Stimulated activated CD8-positive, alpha-beta memory T cell treated with anti-CD3 and anti-CD28 coated beads, Interleukin-7, amount 100 ng/mL, for 1 hour (primary cell): ENCODE data around the gene APBA2.

ENCODE experiments used
- DNase-seq, 2 donors: peaks; one replicate each; pipeline ENCODE4 v3.0.0-alpha.2; 2020; ENCODE audit warnings: low read depth in 2 of 2

Gene APBA2

DNA sequence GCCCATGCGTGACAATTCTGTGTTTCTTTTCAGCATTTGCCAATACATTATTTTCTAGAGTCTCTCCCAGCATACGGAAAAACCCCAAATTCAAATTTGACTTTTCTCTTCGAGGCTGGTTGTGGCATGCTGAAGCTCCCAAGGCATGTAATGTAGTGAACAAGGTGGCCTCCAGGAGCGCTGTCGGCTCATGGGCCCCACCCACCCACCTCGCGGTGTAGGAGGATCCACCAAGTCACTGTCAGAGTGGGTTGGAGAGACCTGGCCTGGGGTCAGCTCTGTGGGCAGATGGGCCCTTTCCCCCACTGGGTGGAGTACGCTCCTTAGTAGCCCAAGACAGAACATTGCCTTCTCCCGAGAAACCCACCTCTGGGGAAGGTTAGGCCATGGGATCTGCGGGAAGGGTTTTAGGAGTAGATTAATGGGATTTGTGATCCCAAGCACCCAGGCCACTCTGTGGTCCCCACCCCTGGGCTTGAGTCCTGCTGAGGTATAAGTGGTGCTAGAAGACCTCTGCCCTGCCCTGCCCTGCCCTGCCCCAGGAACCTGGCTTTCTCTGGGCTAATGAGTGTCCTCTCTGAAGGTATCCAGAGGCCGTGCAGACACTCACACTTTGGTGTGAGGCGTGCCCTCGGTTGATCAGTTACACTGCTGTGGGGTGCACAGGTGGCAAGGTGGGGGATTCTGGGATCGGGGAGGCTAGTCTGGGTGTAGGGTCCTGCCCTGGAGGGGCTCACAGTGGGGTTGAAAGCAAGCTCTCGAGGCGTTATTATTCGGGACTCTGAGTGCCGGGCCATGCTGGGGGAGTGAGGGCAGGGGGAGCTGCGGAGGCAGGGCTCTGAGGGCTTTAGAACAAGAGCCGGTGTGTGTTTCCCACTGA is 97.9 kb downstream of the APBA2 start:
- no peak for DNase-seq

DNA sequence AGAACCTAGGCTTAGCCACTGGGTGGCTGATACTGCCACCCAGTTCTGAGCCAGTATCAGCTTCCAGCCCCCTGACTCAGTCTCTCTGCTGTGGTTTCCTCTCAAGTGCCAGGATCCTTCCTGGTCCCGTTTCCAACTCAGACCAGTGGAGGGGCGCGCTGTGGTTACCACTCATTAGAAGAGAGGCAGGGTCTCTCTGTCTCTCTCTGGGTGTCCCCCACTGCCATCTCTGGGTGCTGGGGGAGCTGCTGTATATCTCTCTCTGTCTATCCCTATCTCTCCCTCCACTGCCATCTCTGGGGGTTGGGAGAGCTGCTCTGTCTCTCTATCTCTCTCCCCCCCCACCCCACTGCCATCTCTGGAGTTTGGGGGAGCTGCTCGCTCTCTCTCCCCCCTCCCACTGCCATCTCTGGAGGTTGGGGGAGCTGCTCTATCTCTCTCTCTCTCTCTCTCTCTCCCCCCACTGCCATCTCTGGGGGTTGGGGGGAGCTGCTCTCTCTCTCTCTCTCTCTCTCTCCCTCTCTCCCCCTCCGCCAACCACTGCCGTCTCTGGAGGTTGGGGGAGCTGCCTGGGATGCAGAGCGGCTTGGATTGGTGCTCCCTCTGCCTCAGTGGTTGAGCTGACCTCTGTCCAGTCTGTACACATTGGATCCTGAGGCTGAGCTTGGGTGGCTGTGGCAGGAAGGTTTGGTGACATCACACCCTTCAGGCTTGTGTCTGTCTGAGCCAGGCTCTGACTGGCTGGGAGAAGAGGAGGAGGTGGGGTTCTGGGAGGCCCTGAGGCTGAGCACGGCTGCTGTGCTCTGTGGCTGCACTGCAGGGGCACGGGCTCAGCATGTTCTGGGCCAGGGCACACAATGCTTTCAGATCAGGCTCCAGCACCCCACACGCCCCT is 98.9 kb downstream of the APBA2 start:
- DNase-seq, result no peak

DNA sequence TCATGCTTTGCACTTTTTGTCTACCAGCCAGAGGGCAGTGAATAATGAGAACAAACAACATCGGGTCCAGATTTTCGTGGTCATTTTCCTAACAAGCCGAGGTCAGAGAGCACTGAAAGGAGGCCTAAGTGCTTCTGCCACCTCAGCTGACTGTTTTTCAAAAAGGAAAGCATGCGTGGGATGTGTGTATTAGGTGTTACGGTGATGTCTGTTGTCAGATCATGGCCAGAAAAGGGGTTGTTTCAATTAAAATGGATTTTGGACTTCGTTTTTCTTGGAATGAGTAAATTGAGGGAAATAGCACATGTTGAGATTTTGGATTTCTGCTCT is 99.5 kb downstream of the APBA2 start:
- DNase-seq, result no peak

DNA sequence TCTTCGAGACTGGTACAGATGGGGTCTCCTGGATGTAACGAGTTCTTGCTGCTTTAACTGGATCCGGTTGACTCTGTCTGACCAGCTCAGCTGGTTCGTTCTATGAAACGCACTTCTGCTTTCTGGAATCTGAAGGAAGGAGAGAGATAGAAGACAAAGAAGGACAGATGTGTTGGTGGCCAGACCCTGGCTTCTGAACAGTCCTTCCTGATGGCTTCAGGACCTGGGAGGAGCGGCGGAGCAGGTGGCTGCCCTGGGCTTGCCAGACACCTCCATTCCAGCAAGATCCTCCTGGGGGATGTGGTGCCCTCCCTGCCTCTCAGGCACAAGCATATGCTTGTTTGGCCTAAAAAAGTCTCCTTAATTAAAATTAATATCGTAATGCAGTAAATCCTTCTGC is 99.9 kb downstream of the APBA2 start:
- no peak for DNase-seq

DNA sequence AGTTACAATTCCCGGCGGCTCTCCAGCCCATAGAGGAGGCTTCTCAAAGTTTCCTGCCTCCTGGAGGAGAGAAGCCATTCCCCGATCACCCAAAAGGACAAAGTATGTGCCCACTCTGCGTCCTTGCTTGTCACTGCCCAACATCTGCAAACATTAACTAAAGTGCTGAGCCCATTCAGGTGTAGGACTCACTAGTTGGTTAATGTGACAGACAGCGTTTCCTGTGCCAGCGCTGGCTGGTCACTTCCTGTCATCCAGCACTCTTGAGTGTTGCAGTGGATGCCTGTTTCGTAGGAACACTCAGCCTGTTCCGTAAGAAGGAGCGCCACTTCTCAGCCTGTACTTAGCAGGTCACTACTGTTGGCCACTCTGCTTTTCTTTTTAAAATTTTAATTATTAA is 100.3 kb downstream of the APBA2 start:
- no peak for DNase-seq

DNA sequence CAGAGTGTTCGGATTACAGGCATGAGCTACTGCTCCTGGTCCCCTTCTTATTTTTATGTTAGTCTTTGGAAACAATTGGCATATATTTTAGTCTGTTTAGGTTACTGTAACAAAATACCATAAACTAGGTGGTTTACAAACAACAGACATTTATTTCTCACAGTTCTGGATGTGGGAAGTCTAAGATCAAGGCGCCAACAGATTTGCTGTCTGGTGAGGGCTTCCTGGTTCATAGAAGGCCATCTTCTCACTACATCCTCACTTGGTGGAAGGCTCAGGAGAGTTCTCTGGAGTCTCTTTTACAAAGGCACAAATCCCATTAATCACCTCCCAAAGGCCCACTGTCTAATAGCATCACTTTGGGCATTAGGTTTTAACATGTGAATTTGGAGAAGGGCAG is 101.0 kb downstream of the APBA2 start:
- DNase-seq, result no peak

DNA sequence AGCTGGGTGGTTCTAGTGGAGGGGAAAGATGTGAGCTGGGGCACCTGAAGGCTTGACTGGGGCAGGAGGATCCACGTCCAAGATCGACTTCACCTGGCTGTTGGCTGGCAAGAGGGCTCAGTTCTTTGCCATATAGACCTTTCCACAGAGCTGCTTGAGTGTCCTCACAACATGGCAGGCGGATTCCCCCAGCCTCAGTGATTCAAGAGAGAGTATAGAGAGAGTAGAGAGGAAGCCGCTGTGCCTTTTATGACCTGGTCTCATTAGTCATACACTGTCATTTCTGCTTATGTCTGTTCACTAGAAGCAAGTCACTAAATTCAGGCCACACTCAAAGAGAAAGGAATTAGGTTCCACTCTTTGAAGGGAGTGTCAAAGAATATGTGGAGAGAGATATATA is 101.6 kb downstream of the APBA2 start:
- DNase-seq, result no peak

DNA sequence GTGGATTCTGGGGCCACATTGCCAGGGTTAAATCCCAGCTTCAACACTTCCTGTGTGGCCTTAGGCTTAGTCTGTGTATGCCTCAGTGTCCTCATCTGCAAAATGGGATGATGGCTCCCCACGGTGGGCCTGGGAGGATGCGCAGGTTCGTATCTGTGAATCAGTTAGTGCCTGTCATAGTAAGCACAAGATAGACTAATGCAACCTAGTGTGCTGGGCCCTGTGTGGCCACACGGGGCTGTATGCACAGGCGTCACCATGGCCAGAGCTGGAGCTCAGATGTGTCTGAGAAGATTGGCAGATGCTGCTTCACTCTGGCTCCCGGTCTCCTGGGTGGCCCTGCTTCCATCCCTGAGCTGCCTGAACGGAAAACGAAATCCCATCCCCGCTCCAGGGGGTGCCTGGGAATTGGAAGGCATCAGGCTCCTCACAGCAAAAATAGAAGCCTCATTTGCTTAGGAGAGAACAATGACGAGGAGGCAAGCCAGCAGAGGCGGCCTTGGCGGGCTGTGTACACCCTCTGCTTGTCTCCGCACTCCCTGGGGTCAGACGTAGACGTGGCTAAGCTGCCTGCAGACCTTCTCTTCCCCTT is 103.6 kb downstream of the APBA2 start:
- DNase-seq, result no peak

DNA sequence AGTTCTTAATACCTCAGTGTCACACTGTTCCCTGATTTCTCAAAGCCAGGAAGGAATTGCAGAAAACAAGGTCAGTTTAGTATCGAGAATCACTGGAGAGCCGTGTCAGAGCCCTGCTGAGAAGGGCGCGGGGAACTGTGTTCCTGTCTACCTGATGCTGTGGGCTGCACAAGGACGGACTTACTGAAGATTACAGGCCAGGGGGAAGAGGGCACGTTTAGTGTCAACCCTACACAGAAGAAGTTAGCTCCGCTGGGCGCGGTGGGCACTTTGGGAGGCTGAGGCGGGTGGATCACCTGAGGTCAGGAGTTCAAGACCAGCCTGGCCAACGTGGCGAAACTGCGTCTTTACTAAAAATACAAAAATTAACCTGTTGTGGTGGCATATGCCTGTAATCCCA is 104.1 kb downstream of the APBA2 start:
- no peak for DNase-seq

DNA sequence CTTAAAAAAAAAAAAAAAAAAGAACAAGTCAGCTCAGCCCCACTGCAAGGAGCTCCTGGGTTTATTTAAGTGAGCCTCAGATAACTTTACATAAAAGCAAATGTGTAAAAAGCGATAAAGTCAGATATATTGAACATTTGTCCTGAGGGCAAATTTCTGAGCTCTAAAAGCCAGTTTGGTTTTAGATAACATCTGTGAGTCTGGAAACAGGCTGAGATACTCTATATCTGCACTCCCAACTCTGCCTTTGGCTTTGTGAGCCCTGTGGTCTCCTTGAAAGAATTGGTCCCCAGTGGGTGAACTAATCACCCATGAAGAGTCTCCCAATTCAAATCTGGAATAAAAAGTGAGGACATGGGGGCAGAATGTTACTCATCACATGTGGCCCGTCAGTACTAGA is 104.6 kb downstream of the APBA2 start:
- no peak for DNase-seq

DNA sequence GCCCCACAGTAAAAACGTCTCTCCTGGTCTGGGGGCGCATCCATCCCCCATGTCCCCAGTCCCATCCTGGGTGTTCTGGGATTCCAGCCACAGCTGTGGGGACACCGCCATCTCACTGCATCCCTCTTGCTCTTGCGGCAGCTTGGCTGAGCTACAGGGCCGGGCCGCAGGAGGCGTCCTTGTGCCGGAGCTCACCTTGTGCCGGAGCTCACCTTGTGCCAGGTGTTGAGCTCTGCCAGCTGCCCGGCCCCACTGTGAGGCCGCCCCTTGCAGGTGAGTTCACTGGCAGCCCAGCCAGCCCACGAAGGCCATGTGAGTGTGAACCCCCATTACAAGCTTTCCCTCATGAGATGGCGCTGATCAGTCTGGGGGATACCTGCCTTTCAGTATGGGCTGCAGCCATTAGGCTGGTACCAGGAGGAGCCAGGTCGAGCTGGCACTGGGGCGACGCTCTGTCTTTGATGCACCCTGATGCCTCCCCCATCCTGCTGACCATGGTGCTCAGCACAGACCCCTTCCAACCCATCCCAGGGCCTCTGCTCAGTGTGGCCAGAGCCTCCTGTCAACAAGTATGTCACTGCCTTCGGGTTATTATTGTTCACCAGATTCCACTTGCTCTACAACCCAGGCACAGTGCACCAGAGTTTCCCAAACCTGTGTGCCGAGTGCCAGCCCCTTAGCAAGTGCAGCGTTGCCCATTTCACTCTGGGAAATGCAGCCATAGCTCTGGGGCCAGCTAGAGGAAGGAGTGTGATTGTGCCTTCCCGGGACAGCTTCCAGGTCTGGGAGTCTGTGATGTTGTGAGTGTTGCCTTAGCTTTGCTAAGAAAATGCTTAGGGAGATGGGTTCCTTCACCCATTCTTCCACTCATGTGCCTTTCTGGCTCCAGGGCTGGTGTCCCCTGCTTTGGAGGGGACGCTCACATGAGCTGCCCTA is 105.7 kb downstream of the APBA2 start:
- no peak for DNase-seq

DNA sequence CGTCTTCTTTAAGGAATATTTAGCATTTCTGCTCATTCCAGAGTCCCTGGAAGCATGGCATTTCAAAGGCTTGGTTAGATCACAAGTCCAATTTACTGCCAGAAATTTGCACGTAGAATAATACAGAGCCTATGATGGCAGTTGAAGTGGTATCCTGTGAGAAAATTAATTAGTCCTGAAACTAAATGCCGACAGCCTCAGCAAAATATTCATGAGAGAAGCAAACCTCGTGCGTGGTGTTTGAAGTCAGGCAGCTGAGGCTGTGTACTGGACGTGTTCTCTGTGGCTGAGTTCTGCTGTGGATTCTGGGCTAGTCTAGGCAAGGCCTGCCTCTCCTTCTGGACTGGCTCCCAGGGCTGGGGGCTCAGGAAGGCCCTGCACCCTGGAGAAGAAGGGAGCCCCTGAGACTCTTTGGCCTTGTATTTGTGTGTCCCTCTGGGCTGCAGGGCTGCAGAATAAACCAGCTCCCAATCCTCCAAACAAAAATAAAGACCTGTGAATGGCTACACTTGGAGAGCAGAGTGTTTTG is 106.6 kb downstream of the APBA2 start:
- no peak for DNase-seq

DNA sequence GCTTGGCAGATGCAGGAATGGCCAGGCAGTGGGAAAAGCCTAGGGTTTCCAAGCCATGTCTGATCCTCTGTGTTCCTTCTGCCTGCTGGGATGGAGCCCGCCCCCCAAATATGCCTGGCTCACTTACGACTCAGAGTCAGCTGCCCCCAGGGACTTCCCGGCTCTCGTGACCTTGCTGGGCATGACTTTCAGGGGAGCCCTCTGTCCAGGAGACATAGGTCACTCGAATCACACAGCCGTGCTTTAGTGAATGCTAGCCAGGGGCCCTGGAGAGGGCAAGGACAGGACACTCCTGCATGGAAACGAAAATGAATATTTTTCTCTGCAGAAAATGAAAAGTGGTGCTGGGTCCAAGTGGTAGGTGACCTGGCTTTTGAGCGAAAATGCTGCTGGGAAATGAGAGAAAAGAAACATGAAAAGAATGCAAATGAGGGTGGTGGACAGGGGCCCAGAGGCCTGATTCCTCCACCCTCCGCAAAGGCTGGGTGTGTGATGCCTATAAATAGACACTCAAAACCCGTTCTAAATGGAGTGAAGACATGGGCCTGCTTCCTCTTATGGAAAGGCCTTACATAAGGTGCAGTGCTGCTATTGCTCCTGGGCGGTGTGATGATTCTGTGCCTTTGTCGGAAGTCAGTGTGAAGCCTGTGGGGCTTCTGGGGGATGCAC is 107.4 kb downstream of the APBA2 start:
- DNase-seq, result no peak

DNA sequence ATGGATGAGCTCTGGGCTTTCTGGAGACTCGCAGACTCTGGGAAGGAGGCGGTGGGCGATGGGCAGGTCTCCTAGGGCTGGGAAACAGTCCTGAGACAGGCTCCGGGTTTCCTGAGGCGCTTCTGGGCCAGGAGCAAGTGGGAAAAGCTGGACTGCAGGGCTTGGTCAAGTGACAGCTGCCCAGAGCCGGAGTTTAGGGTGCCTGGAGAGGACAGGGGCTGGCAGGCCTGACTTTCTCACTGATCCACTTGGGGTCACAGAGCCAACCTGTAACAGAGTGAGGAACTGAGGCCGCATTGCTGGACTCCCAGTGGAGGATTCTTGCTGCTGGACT is 107.9 kb downstream of the APBA2 start:
- DNase-seq, result no peak

DNA sequence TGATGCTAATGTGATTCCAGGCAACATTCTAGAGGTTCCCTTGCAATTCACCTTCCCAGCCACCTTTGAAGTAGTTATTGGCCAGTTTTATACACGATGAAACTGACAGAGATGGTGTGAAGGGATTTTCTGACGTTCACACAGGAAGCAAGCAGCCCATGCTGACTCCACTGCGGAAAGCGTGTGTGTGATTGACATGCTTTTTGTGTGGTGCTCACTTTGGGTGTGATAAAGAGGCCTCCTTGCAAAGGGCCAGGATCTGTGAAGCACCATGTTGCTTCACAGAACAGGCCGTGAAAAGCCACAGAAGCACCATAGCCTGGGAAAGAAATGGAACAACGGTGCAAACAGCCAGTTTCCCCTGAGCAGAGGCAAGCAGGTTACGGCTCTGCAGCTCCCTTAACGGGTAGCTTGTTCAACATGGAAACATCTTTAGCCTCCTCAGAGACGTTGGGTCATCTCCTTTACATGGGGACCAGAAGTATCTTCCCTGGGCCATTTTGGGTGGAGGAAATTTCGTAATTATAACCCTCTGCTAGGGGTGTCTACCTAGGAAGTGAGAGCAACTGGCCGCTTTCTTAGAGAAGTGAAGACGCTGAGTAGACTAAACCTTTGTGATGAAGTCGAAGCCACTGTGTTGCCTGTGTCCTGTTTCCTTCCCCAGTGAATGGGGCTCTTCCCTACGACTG is 108.5 kb downstream of the APBA2 start:
- DNase-seq, result peak in 1 of 2 donors; percentile 23

DNA sequence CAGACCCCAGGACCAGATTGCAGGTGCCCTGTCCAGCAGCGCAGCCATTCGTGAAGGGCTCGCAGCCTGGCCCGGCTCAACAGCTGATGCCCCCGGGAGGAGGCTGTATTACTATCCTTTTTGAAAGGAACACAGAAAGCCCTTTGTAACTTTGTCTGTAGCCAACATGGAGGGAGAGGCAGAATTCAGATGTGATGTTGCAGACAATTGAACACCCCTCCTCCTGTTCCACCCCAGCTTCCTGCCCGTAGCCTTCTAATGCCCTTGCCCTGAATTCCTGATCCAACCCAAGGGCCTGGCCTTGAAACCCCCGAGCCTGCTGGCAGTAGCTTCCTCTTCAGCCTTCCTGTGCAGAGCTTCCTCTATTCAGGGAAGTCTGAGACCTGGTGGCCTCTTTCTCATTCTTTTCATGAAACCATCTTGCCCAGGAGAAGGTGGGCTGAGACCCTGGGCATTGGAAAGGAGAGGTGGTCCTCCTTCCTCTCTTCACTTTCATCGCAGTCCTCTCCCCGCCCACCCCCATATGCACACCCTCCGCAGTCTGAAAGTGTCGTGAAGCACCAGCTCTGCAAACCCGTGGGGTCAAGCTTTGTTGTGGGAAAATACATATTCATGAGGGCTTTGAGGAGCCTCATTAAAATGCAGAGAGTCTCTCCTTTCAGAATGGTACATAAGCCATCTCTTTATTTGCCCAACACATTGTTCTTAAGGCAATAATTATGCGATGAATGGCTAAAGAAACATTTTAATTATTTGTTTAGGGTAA is 109.2 kb downstream of the APBA2 start:
- DNase-seq, result no peak

DNA sequence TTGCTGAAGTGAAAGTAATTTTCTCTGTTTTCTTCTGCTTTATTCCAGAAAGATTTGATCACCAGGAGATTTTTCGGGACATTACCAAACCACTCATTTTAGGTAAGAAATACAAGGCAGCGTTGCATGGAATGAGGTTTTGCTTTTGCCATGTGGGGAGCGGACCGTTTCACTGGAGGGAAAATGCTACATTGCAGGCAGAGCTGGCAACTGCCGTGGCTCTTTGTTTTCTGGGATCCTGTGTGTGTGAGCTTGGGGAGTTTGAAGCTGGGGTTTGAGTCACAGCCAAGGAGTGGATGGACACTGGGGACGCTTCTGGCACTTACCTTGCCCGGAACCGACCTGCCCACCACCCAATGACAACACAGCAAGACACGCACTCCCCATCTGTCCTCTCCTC is 109.9 kb downstream of the APBA2 start:
- no peak for DNase-seq

DNA sequence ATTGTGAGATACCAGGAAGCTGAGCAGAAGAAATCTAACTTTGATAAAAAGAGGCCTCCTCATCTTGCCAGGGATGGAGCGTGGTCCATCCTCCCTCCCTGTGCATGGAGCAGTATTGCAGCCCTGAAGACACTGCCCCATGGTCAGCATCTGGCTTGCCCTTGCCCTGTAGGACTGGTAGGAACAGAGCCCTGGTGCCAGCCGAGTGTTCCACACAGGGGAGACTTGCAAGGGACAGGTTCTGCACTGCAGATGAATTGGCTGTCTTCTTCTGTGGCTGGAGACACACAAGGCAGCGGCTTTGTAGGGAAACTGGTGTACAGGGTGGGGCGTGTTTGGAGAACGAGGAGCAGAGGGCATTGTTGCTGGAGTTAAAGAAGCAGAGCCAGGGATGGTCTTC is 110.5 kb downstream of the APBA2 start:
- DNase-seq, result no peak

DNA sequence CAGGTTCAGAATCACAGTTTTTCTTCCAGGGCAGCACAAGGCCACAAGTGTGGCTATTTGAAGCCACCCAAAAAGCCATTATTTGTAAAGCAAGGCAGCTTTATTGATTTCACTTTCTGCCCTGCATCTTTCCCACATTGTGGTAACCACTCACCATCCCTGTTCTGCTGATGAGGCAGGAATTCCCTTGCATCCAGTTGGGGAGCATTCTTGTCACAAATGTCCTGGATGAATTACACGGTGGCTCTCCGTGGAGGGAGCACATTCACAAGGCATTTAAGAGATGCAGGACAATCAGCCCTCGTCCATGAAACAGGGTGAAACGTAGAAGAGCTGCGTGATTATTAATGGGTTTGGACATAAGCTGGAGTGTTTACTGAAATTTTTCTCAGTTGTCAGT is 111.2 kb downstream of the APBA2 start:
- no peak for DNase-seq

DNA sequence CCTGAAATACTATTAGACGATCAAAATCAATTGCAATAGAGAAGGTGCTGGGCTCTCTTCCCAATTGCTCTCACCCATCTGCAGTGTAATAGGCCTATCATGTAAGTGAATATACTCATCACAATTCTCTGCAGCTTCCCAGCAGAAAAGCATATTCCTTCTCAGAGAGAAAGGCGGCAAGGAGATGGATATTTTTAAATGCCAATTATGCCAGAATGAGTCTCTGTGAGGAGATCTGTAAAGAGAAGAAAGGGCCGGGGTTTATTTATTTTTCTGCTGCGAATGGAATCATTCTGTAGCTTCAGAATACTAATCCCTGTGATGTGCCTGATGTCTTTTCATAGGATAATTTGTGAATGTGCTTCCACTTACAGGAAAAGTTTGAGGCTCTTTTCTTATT is 112.0 kb downstream of the APBA2 start:
- DNase-seq, result no peak
